Liver (tissue), 3 donors: ENCODE results near the gene TRAK1.

Experiments
- NR2F2 ChIP-seq: IDR thresholded peaks from 2 replicates; pipeline ENCODE4 v1.6.1; 2016; ENCODE audit warnings: antibody characterized with exemption
- RAD21 ChIP-seq, 2 donors: IDR thresholded peaks; 2 replicates each; pipeline ENCODE4 v1.6.1; 2016; ENCODE audit warnings: antibody characterized with exemption in 2 of 2, mild to moderate bottlenecking in 2 of 2
- TF ChIP-seq, protein P1 (sequence below): fragments of 150-350 bp; IDR thresholded peaks from 2 replicates; pipeline ENCODE4 v1.5.1; 2017; ENCODE audit warnings: improper control_type of control experiment, low read depth, low read length; ENCODE audit not compliant: missing input control
- TF ChIP-seq, protein P2 (sequence below): IDR thresholded peaks from 2 replicates; pipeline ENCODE4 v1.6.1; 2016; ENCODE audit warnings: antibody characterized with exemption, mild to moderate bottlenecking
- TF ChIP-seq, protein P3 (sequence below): IDR thresholded peaks from 2 replicates; pipeline ENCODE4 v1.6.1; 2016; ENCODE audit warnings: antibody characterized with exemption
- donor health status: healthy.
- donor health status: healthy.

DNA sequence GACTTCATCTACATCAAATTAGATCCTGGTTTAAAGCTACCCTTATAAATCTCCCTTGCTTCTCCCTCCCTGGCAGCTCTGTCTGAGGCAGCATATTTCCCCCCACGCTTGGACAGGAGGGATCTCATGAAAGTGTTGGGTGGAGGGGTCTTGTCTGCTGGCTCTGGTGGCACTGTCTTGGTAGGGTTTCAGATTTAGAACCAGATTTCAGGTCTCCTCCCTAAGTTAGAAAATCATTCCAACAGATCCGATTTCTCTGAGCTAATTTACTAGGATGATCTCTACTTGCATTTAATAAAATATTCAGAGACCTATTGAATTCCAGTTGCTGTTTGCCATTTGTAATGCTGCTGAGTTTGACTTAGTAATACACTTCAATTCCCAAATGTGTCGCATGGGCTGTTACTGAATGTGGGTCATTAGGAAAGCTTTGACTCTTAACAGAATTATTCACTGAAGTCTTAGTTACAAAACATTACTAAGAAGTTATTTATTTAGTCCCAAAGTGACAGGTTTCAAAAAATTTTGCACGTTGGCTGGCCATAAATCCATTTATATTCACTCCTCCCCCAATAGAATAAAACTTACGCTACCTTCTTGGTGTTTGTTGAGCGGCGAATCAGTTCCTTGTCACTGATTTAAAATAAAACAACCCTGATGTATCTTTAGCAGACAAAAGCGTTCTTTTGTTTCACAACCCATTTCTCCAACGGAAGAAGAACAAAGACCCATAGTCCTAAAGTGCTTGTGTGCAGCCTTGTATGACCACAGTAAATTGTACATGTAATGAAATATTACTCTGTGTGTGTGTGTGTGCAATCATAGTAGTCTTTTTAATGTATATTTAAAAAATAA lies 84.5 kb downstream of the TRAK1 start:
- TF ChIP-seq, protein P1, sequence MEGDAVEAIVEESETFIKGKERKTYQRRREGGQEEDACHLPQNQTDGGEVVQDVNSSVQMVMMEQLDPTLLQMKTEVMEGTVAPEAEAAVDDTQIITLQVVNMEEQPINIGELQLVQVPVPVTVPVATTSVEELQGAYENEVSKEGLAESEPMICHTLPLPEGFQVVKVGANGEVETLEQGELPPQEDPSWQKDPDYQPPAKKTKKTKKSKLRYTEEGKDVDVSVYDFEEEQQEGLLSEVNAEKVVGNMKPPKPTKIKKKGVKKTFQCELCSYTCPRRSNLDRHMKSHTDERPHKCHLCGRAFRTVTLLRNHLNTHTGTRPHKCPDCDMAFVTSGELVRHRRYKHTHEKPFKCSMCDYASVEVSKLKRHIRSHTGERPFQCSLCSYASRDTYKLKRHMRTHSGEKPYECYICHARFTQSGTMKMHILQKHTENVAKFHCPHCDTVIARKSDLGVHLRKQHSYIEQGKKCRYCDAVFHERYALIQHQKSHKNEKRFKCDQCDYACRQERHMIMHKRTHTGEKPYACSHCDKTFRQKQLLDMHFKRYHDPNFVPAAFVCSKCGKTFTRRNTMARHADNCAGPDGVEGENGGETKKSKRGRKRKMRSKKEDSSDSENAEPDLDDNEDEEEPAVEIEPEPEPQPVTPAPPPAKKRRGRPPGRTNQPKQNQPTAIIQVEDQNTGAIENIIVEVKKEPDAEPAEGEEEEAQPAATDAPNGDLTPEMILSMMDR, result no peak
- TF ChIP-seq RAD21 (IDR thresholded peaks at IDR 0.05) (no peak), NR2F2 (no peak)
- TF ChIP-seq, protein P2, sequence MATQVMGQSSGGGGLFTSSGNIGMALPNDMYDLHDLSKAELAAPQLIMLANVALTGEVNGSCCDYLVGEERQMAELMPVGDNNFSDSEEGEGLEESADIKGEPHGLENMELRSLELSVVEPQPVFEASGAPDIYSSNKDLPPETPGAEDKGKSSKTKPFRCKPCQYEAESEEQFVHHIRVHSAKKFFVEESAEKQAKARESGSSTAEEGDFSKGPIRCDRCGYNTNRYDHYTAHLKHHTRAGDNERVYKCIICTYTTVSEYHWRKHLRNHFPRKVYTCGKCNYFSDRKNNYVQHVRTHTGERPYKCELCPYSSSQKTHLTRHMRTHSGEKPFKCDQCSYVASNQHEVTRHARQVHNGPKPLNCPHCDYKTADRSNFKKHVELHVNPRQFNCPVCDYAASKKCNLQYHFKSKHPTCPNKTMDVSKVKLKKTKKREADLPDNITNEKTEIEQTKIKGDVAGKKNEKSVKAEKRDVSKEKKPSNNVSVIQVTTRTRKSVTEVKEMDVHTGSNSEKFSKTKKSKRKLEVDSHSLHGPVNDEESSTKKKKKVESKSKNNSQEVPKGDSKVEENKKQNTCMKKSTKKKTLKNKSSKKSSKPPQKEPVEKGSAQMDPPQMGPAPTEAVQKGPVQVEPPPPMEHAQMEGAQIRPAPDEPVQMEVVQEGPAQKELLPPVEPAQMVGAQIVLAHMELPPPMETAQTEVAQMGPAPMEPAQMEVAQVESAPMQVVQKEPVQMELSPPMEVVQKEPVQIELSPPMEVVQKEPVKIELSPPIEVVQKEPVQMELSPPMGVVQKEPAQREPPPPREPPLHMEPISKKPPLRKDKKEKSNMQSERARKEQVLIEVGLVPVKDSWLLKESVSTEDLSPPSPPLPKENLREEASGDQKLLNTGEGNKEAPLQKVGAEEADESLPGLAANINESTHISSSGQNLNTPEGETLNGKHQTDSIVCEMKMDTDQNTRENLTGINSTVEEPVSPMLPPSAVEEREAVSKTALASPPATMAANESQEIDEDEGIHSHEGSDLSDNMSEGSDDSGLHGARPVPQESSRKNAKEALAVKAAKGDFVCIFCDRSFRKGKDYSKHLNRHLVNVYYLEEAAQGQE, result no peak
- TF ChIP-seq, protein P3, sequence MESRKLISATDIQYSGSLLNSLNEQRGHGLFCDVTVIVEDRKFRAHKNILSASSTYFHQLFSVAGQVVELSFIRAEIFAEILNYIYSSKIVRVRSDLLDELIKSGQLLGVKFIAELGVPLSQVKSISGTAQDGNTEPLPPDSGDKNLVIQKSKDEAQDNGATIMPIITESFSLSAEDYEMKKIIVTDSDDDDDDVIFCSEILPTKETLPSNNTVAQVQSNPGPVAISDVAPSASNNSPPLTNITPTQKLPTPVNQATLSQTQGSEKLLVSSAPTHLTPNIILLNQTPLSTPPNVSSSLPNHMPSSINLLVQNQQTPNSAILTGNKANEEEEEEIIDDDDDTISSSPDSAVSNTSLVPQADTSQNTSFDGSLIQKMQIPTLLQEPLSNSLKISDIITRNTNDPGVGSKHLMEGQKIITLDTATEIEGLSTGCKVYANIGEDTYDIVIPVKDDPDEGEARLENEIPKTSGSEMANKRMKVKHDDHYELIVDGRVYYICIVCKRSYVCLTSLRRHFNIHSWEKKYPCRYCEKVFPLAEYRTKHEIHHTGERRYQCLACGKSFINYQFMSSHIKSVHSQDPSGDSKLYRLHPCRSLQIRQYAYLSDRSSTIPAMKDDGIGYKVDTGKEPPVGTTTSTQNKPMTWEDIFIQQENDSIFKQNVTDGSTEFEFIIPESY, result no peak
